HepG2 (cell line): Measurements from ENCODE around the gene CISD1. TPM values are rescaled to one million over a fixed set of nuclear protein-coding genes. Genes with fewer than 3 reads are reported as not detected.

Experiments used
- HBP1 ChIP-seq: IDR thresholded peaks from 2 replicates; pipeline ENCODE4 v1.6.1; 2016; ENCODE audit warnings: low read depth, control low read depth
- HDAC6 ChIP-seq: fragments of 200-600 bp; sonication (generic); IDR thresholded peaks from 2 replicates; pipeline ENCODE4 v1.7.0; 2017; ENCODE audit warnings: mild to moderate bottlenecking, antibody characterized with exemption, low read length, low read depth
- HNF4A ChIP-seq: sonication (generic); formaldehyde crosslinking; IDR thresholded peaks from 2 replicates; pipeline ENCODE4 v1.4.0; 2020; ENCODE audit warnings: missing genetic modification reagents
- JUND ChIP-seq: sonication (generic); formaldehyde crosslinking; IDR thresholded peaks from 2 replicates; pipeline ENCODE4 v1.8.0; 2022; ENCODE audit warnings: mild to moderate bottlenecking, missing genetic modification reagents
- NCOR1 ChIP-seq: fragments of 200-600 bp; sonication (generic); IDR thresholded peaks from 2 replicates; pipeline ENCODE4 v1.7.0; 2017; ENCODE audit warnings: antibody characterized with exemption, low read length, borderline replicate concordance
- NFE2L2 ChIP-seq: fragments of 150-350 bp; IDR thresholded peaks from 2 replicates; pipeline ENCODE4 v1.6.1; 2014; ENCODE audit warnings: low read length
- NRL ChIP-seq: sonication (generic); formaldehyde crosslinking; IDR thresholded peaks from 2 replicates; pipeline ENCODE4 v1.5.0; 2020; ENCODE audit warnings: missing genetic modification reagents, mild to moderate bottlenecking, moderate library complexity, borderline replicate concordance
- POLR2AphosphoS2 ChIP-seq: IDR thresholded peaks from 2 replicates; pipeline ENCODE4 v1.6.1; 2011; ENCODE audit warnings: low read depth, low read length, improper control_type of control experiment
- RARG ChIP-seq: sonication (generic); formaldehyde crosslinking; IDR thresholded peaks from 2 replicates; pipeline ENCODE4 v1.4.0; 2020; ENCODE audit warnings: low read depth, mild to moderate bottlenecking, missing genetic modification reagents
- RNF219 ChIP-seq: sonication (generic); formaldehyde crosslinking; IDR thresholded peaks from 2 replicates; pipeline ENCODE4 v1.5.0; 2020; ENCODE audit warnings: mild to moderate bottlenecking, missing genetic modification reagents
- RORA ChIP-seq: sonication (generic); formaldehyde crosslinking; IDR thresholded peaks from 2 replicates; pipeline ENCODE4 v1.5.0; 2020; ENCODE audit warnings: mild to moderate bottlenecking, missing genetic modification reagents, moderate library complexity
- SIN3B ChIP-seq: fragments of 150-350 bp; IDR thresholded peaks from 2 replicates; pipeline ENCODE4 v1.6.1; 2014; ENCODE audit warnings: low read length
- ZBTB3 ChIP-seq: sonication (generic); formaldehyde crosslinking; IDR thresholded peaks from 2 replicates; pipeline ENCODE4 v1.4.0; 2020; ENCODE audit warnings: low read depth, mild to moderate bottlenecking, moderate library complexity, missing genetic modification reagents, borderline replicate concordance
- ZNF101 ChIP-seq: sonication (generic); formaldehyde crosslinking; IDR thresholded peaks from 2 replicates; pipeline ENCODE4 v1.4.0; 2020; ENCODE audit warnings: mild to moderate bottlenecking, low read depth, missing genetic modification reagents, borderline replicate concordance
- ZNF143 ChIP-seq: sonication (generic); formaldehyde crosslinking; IDR thresholded peaks from 2 replicates; pipeline ENCODE4 v1.4.0; 2020; ENCODE audit warnings: missing genetic modification reagents
- ZNF20 ChIP-seq: sonication (generic); formaldehyde crosslinking; IDR thresholded peaks from 2 replicates; pipeline ENCODE4 v1.4.0; 2020; ENCODE audit warnings: mild to moderate bottlenecking, moderate library complexity, missing genetic modification reagents
- ZNF235 ChIP-seq: sonication (generic); formaldehyde crosslinking; IDR thresholded peaks from 2 replicates; pipeline ENCODE4 v1.8.1; 2023; ENCODE audit warnings: mild to moderate bottlenecking, missing genetic modification reagents, borderline replicate concordance
- ZNF274 ChIP-seq: sonication (generic); formaldehyde crosslinking; IDR thresholded peaks from 2 replicates; pipeline ENCODE4 v1.5.1; 2020; ENCODE audit warnings: mild to moderate bottlenecking, missing genetic modification reagents
- ZNF3 ChIP-seq: IDR thresholded peaks from 2 replicates; pipeline ENCODE4 v1.7.0; 2017; ENCODE audit warnings: inconsistent platforms
- ZNF543 ChIP-seq: sonication (generic); formaldehyde crosslinking; IDR thresholded peaks from 2 replicates; pipeline ENCODE4 v1.4.0; 2020; ENCODE audit warnings: mild to moderate bottlenecking, missing genetic modification reagents
- ZNF589 ChIP-seq: sonication (generic); formaldehyde crosslinking; conservative IDR thresholded peaks from 2 replicates; pipeline ENCODE4 v1.8.0; 2022; ENCODE audit warnings: mild to moderate bottlenecking, moderate library complexity, missing genetic modification reagents
- ZNF746 ChIP-seq: sonication (generic); formaldehyde crosslinking; IDR thresholded peaks from 2 replicates; pipeline ENCODE4 v1.8.0; 2022; ENCODE audit warnings: mild to moderate bottlenecking, missing genetic modification reagents
- ZNF749 ChIP-seq: sonication (generic); formaldehyde crosslinking; IDR thresholded peaks from 2 replicates; pipeline ENCODE4 v1.8.0; 2022; ENCODE audit warnings: mild to moderate bottlenecking, missing genetic modification reagents, moderate library complexity, borderline replicate concordance
- ZSCAN5A ChIP-seq: sonication (generic); formaldehyde crosslinking; IDR thresholded peaks from 2 replicates; pipeline ENCODE4 v1.8.0; 2022; ENCODE audit warnings: mild to moderate bottlenecking, missing genetic modification reagents, borderline replicate concordance
- polyA plus RNA-seq, 8 experiments: library from polyadenylated mRNA; depleted of rRNA in 3 of 8; stranded (reverse) in 7 of 8; unstranded in 1 of 8; fragments of >200 nt; fragmentation: Illumina TruSeq in 4 of 8; extraction: Trizol in 4 of 8; gene quantifications; 2 replicates each; pipeline versions ENCODE4 v1.2.1 to v1.2.3, GENCODE V29; 2011 to 2016; ENCODE audit warnings: low read depth in 4 of 8, missing spikeins in 1 of 8, mixed read lengths in 1 of 8; ENCODE audit not compliant: insufficient read depth in 1 of 8
- total RNA-seq, 5 experiments: library from RNA; depleted of rRNA; stranded (reverse); fragments of >200 nt; fragmentation: Illumina TruSeq; extraction: Trizol; gene quantifications; 2 replicates each; pipeline ENCODE4 v1.2.3, GENCODE V29; 2016; ENCODE audit warnings: low read depth in 1 of 5
- TF ChIP-seq, protein P1 (sequence below): sonication (generic); formaldehyde crosslinking; IDR thresholded peaks from 2 replicates; pipeline ENCODE4 v1.8.1; 2023; ENCODE audit warnings: mild to moderate bottlenecking, inconsistent platforms, moderate library complexity, missing genetic modification reagents, borderline replicate concordance
- TF ChIP-seq, protein P2 (sequence below): sonication (generic); formaldehyde crosslinking; IDR thresholded peaks from 2 replicates; pipeline ENCODE4 v1.5.0; 2020; ENCODE audit warnings: missing genetic modification reagents

The CISD1 gene
- total and polyA plus RNA-seq, 2 of the 13 experiments (the other 11 are each of a cell fraction or from before 2014, with no cell fraction given), result 63.4 to 78.9 TPM

DNA sequence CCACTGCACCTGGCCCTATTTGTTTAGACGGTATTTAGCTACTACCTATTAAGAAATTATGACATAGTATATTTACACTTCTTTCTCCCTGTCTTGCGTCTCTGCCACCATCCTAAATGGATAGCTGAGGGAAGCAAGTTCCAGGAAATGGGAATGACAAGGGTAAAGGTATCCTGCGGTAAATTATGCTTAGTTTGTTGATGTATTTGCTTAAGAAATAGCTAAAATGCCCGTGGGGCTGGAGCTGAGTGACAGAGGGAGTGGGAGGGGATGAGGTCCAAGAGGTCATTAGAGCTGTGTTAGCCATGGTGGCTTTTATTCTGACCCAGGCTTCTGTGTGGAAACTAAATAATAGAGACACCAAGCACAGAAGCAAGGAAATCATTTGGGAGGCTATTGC lies 36.9 kb downstream of the CISD1 start (continued):
- no peak for TF ChIP-seq POLR2AphosphoS2
- no peak for TF ChIP-seq ZNF274
- TF ChIP-seq HBP1, result no peak
- no peak for TF ChIP-seq ZNF589
- TF ChIP-seq, protein P1, sequence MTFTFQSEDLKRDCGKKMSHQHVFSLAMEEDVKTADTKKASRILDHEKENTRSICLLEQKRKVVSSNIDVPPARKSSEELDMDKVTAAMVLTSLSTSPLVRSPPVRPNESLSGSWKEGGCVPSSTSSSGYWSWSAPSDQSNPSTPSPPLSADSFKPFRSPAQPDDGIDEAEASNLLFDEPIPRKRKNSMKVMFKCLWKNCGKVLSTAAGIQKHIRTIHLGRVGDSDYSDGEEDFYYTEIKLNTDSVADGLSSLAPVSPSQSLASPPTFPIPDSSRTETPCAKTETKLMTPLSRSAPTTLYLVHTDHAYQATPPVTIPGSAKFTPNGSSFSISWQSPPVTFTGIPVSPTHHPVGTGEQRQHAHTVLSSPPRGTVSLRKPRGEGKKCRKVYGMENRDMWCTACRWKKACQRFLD, result no peak
- no peak for TF ChIP-seq ZNF749
- no peak for TF ChIP-seq ZNF101 (CRISPR knock-in tag)
- no peak for TF ChIP-seq ZNF746 (CRISPR knock-in tag)
- no peak for TF ChIP-seq ZNF143 (CRISPR knock-in tag)
- TF ChIP-seq ZBTB3 (CRISPR knock-in tag), result no peak
- no peak for TF ChIP-seq NFE2L2
- no peak for TF ChIP-seq ZSCAN5A (CRISPR knock-in tag)
- no peak for TF ChIP-seq NRL (CRISPR knock-in tag)
- no peak for TF ChIP-seq JUND (CRISPR knock-in tag)
- TF ChIP-seq RORA (CRISPR knock-in tag), result no peak
- no peak for TF ChIP-seq NCOR1
- no peak for TF ChIP-seq RARG
- no peak for TF ChIP-seq ZNF3 (CRISPR knock-in tag)
- no peak for TF ChIP-seq ZNF20 (CRISPR knock-in tag)
- TF ChIP-seq RNF219 (CRISPR knock-in tag), result no peak
- TF ChIP-seq HNF4A (CRISPR knock-in tag), result no peak; the same call in 1 of the 2 replicates
- TF ChIP-seq HDAC6, result no peak
- no peak for TF ChIP-seq ZNF235 (CRISPR knock-in tag)
- TF ChIP-seq SIN3B, result no peak
- TF ChIP-seq, protein P2, sequence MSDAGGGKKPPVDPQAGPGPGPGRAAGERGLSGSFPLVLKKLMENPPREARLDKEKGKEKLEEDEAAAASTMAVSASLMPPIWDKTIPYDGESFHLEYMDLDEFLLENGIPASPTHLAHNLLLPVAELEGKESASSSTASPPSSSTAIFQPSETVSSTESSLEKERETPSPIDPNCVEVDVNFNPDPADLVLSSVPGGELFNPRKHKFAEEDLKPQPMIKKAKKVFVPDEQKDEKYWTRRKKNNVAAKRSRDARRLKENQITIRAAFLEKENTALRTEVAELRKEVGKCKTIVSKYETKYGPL (CRISPR knock-in tag), result no peak
- no peak for TF ChIP-seq ZNF543 (CRISPR knock-in tag)
